HG03469 (cell line): ENCODE measurements around the gene C2orf72.
"Not testable (repeated sequence)": the region's sequence is repeated elsewhere in the genome, so short reads cannot be mapped to it uniquely, and the experiment has no call there.

Experiments
- ATAC-seq: cut with Tn5 transposase; IDR thresholded peaks from one replicate; pipeline ENCODE4 v1.9.1; 2021; ENCODE audit warnings: mild to moderate bottlenecking, moderate library complexity, moderate number of reproducible peaks; ENCODE audit not compliant: unreplicated experiment

C2orf72 gene

GRCh38 chr2:231037202-231037730 is at the start of gene C2orf72:
TSS of gene C2orf72 (plus strand) at chr2:231037523. CDS start at chr2:231037566, 43 bp downstream.
- ATAC-seq: no peak

GRCh38 chr2:230989731-230990130 is 47.6 kb upstream of the C2orf72 start:
- ATAC-seq: no peak

GRCh38 chr2:230990131-230990898 is 47.0 kb upstream of the C2orf72 start:
- ATAC-seq: no peak

- no peak for ATAC-seq
Observed at GRCh38 chr2:230990899-230991150, 46.5 kb upstream of the C2orf72 start.

GRCh38 chr2:230991598-230991997 is 45.7 kb upstream of the C2orf72 start:
- no peak for ATAC-seq

- no peak for ATAC-seq
Observed at GRCh38 chr2:230995821-230996220, 41.5 kb upstream of the C2orf72 start, which contains the start of gene SPATA3. TSS of gene SPATA3 (plus strand) at chr2:230996121. CDS start at chr2:230996234, 113 bp downstream.

GRCh38 chr2:230996661-230997060 is 40.7 kb upstream of the C2orf72 start:
- no peak for ATAC-seq

- no peak for ATAC-seq
Observed at GRCh38 chr2:230998882-230999281, 38.4 kb upstream of the C2orf72 start.

- ATAC-seq: no peak
Observed at GRCh38 chr2:230999477-230999876, 37.8 kb upstream of the C2orf72 start.

- no peak for ATAC-seq
Observed at GRCh38 chr2:231000211-231000904, 37.0 kb upstream of the C2orf72 start.

GRCh38 chr2:231001036-231001435 is 36.3 kb upstream of the C2orf72 start:
- ATAC-seq: no peak

GRCh38 chr2:231001921-231002320 is 35.4 kb upstream of the C2orf72 start:
- no peak for ATAC-seq

- ATAC-seq: no peak
Observed at GRCh38 chr2:231002641-231003040, 34.7 kb upstream of the C2orf72 start.

- ATAC-seq: no peak
Observed at GRCh38 chr2:231003186-231003585, 34.1 kb upstream of the C2orf72 start.

- not testable (repeated sequence) for ATAC-seq
Observed at GRCh38 chr2:231004930-231005329, 32.4 kb upstream of the C2orf72 start.

- ATAC-seq: no peak
Observed at GRCh38 chr2:231007286-231008098, 29.8 kb upstream of the C2orf72 start.

GRCh38 chr2:231008131-231008530 is 29.2 kb upstream of the C2orf72 start:
- no peak for ATAC-seq

GRCh38 chr2:231009236-231009919 is 27.9 kb upstream of the C2orf72 start:
- ATAC-seq: no peak

- no peak for ATAC-seq
Observed at GRCh38 chr2:231010201-231010730, 27.1 kb upstream of the C2orf72 start.

- no peak for ATAC-seq
Observed at GRCh38 chr2:231011526-231011925, 25.8 kb upstream of the C2orf72 start.
